ENCODE data around the gene ARMCX4. TPM values are rescaled to one million over a fixed set of nuclear protein-coding genes. Genes with fewer than 3 reads are reported as not detected.
"Not testable (repeated sequence)": the region's sequence is repeated elsewhere in the genome, so short reads cannot be mapped to it uniquely, and the experiment has no call there.

Gene ARMCX4
- total RNA-seq, result 4.6 and 6.4 TPM in 2 replicates

- DNase-seq (ENCODE audit: low read depth, low spot score), result peak; percentile 24
Observed at GRCh38 chrX:101485212-101485949, at the start of gene ARMCX4. Gene ARMCX4 (plus strand): TSS chrX:101485456. CDS start chrX:101488590, 3,134 bp downstream.

- no peak for DNase-seq (ENCODE audit: low read depth, low spot score)
Observed at GRCh38 chrX:101442085-101442484, 43.2 kb upstream of the ARMCX4 start.

- no peak for DNase-seq (ENCODE audit: low read depth, low spot score)
Observed at GRCh38 chrX:101449279-101449678, 36.0 kb upstream of the ARMCX4 start.

GRCh38 chrX:101450085-101450484 is 35.2 kb upstream of the ARMCX4 start:
- DNase-seq (ENCODE audit: low read depth, low spot score), result no peak

GRCh38 chrX:101450961-101451360 is 34.3 kb upstream of the ARMCX4 start:
- no peak for DNase-seq (ENCODE audit: low read depth, low spot score)

GRCh38 chrX:101452056-101452455 is 33.2 kb upstream of the ARMCX4 start:
- no peak for DNase-seq (ENCODE audit: low read depth, low spot score)

GRCh38 chrX:101460669-101461068 is 24.6 kb upstream of the ARMCX4 start:
- no peak for DNase-seq (ENCODE audit: low read depth, low spot score)

GRCh38 chrX:101462892-101463291 is 22.4 kb upstream of the ARMCX4 start:
- no peak for DNase-seq (ENCODE audit: low read depth, low spot score)

GRCh38 chrX:101478366-101478765 is 6.9 kb upstream of the ARMCX4 start:
- DNase-seq (ENCODE audit: low read depth, low spot score), result no peak

GRCh38 chrX:101482296-101482695 is 3.0 kb upstream of the ARMCX4 start:
- DNase-seq (ENCODE audit: low read depth, low spot score), result no peak

GRCh38 chrX:101483705-101484104 is 1.6 kb upstream of the ARMCX4 start:
- no peak for DNase-seq (ENCODE audit: low read depth, low spot score)

- DNase-seq (ENCODE audit: low read depth, low spot score), result no peak
Observed at GRCh38 chrX:101484135-101484534, 1.1 kb upstream of the ARMCX4 start.

- no peak for DNase-seq (ENCODE audit: low read depth, low spot score)
Observed at GRCh38 chrX:101488796-101489195, 3.5 kb downstream of the ARMCX4 start.

GRCh38 chrX:101491943-101492342 is 6.7 kb downstream of the ARMCX4 start:
- DNase-seq (ENCODE audit: low read depth, low spot score), result no peak

- no peak for DNase-seq (ENCODE audit: low read depth, low spot score)
Observed at GRCh38 chrX:101493225-101493624, 8.0 kb downstream of the ARMCX4 start.

GRCh38 chrX:101502929-101503328 is 17.7 kb downstream of the ARMCX4 start:
- DNase-seq (ENCODE audit: low read depth, low spot score), result not testable (repeated sequence)

- no peak for DNase-seq (ENCODE audit: low read depth, low spot score)
Observed at GRCh38 chrX:101507372-101507771, 22.1 kb downstream of the ARMCX4 start.

- no peak for DNase-seq (ENCODE audit: low read depth, low spot score)
Observed at GRCh38 chrX:101507986-101508385, 22.7 kb downstream of the ARMCX4 start.

- DNase-seq (ENCODE audit: low read depth, low spot score), result peak; percentile 44
Observed at GRCh38 chrX:101530944-101531343, 45.7 kb downstream of the ARMCX4 start.

All from pulmonary artery endothelial cell (primary cell).